T-helper 22 cell (primary cell): ENCODE data around the gene TP53RK.
A peak's percentile ranks its signal among the peaks of the same experiment; 100 is the strongest.
"Not testable (repeated sequence)": the region's sequence is repeated elsewhere in the genome, so short reads cannot be mapped to it uniquely, and the experiment has no call there.

Experiments used
- DNase-seq: peaks from one replicate; pipeline ENCODE4 v3.0.0-alpha.2; 2020; ENCODE audit warnings: low read depth

Gene TP53RK

GRCh38 chr20:46683011-46683667 is 6.1 kb downstream of the TP53RK start:
- DNase-seq: no peak

GRCh38 chr20:46682063-46682821 is 7.0 kb downstream of the TP53RK start:
- no peak for DNase-seq

- DNase-seq: peak; percentile 17
Measured at GRCh38 chr20:46681032-46681854, 8.0 kb downstream of the TP53RK start.

- no peak for DNase-seq
Measured at GRCh38 chr20:46680684-46681031, 8.6 kb downstream of the TP53RK start.

GRCh38 chr20:46678516-46678915 is 10.7 kb downstream of the TP53RK start:
- no peak for DNase-seq

GRCh38 chr20:46677608-46678007 is 11.6 kb downstream of the TP53RK start:
- no peak for DNase-seq

GRCh38 chr20:46676649-46677316 is 12.5 kb downstream of the TP53RK start:
- not testable (repeated sequence) for DNase-seq

GRCh38 chr20:46674253-46675083 is 14.8 kb downstream of the TP53RK start:
- DNase-seq: no peak

GRCh38 chr20:46673394-46674252 is 15.6 kb downstream of the TP53RK start:
- DNase-seq: no peak

- DNase-seq: no peak
Measured at GRCh38 chr20:46672543-46673148, 16.6 kb downstream of the TP53RK start.

GRCh38 chr20:46671866-46672542 is 17.2 kb downstream of the TP53RK start:
- no peak for DNase-seq

- DNase-seq: no peak
Measured at GRCh38 chr20:46670585-46671584, 18.4 kb downstream of the TP53RK start.

- DNase-seq: no peak
Measured at GRCh38 chr20:46670228-46670584, 19.0 kb downstream of the TP53RK start.

GRCh38 chr20:46666818-46667515 is 22.3 kb downstream of the TP53RK start:
- DNase-seq: no peak

- DNase-seq: no peak
Measured at GRCh38 chr20:46666306-46666705, 22.9 kb downstream of the TP53RK start.

- DNase-seq: no peak
Measured at GRCh38 chr20:46665602-46666001, 23.6 kb downstream of the TP53RK start.

- DNase-seq: no peak
Measured at GRCh38 chr20:46663531-46663930, 25.7 kb downstream of the TP53RK start.

- DNase-seq: no peak
Measured at GRCh38 chr20:46661659-46662058, 27.6 kb downstream of the TP53RK start.
